Suprapubic skin (tissue), 4 donors: ENCODE data around the gene SLC4A7. TPM values are rescaled to one million over a fixed set of nuclear protein-coding genes. Genes with fewer than 3 reads are reported as not detected.
A peak's percentile ranks its signal among the peaks of the same experiment; 100 is the strongest.

Experiments
- DNase-seq, 2 donors: peaks; one replicate each; pipeline ENCODE4 v3.0.0-alpha.2; 2019; ENCODE audit warnings: low spot score in 2 of 2
- H3K27ac ChIP-seq: fragments of 200-600 bp; sonication (generic); one replicate; pipeline ENCODE4 v1.5.1; 2019
- H3K27me3 ChIP-seq: fragments of 200-600 bp; sonication (generic); one replicate; pipeline ENCODE4 v1.5.1; 2019
- H3K36me3 ChIP-seq: fragments of 200-600 bp; sonication (generic); one replicate; pipeline ENCODE4 v1.5.1; 2019
- H3K4me1 ChIP-seq: fragments of 200-600 bp; sonication (generic); one replicate; pipeline ENCODE4 v1.5.1; 2019
- H3K4me3 ChIP-seq: fragments of 200-600 bp; sonication (generic); one replicate; pipeline ENCODE4 v1.5.1; 2019; ENCODE audit warnings: mild to moderate bottlenecking
- H3K9me3 ChIP-seq: fragments of 200-600 bp; sonication (generic); one replicate; pipeline ENCODE4 v1.5.1; 2019
- EP300 ChIP-seq: sonication (generic); formaldehyde crosslinking; IDR thresholded peaks from one replicate; pipeline ENCODE4 v1.6.1; 2017; ENCODE audit warnings: antibody characterized with exemption
- POLR2A ChIP-seq, 2 donors: fragments of 450-650 bp; IDR thresholded peaks; one replicate each; pipeline ENCODE4 v1.6.1; 2017; ENCODE audit warnings: antibody characterized with exemption in 2 of 2, mild to moderate bottlenecking in 2 of 2, moderate library complexity in 2 of 2
- POLR2AphosphoS5 ChIP-seq, 3 donors: sonication (generic); formaldehyde crosslinking; IDR thresholded peaks; one replicate each; pipeline ENCODE4 v1.6.1; 2017; ENCODE audit warnings: antibody characterized with exemption in 3 of 3
- WGBS: methylation state at CpG from one replicate; pipeline ENCODE4 v1.1.5; 2018; 5-methylcytosine and 5-hydroxymethylcytosine counted together
- total RNA-seq, 4 donors: library from RNA; depleted of rRNA; stranded (reverse); fragments of >200 nt; gene quantifications; one replicate each; pipeline ENCODE4 v1.1.0, GENCODE V29; 2016
- TF ChIP-seq, protein P1 (sequence below), 2 donors: fragments of 200-600 bp in 1 of 2; fragments of 450-650 bp in 1 of 2; sonication (generic) in 1 of 2; IDR thresholded peaks; one replicate each; pipeline ENCODE4 v1.5.1; 2016 to 2019; ENCODE audit warnings: antibody characterized with exemption in 2 of 2, mild to moderate bottlenecking in 1 of 2, moderate library complexity in 1 of 2

SLC4A7 gene
- total RNA-seq, 4 donors from 2014 or later = 10.9 to 17.5 (median 16.1) TPM

DNA sequence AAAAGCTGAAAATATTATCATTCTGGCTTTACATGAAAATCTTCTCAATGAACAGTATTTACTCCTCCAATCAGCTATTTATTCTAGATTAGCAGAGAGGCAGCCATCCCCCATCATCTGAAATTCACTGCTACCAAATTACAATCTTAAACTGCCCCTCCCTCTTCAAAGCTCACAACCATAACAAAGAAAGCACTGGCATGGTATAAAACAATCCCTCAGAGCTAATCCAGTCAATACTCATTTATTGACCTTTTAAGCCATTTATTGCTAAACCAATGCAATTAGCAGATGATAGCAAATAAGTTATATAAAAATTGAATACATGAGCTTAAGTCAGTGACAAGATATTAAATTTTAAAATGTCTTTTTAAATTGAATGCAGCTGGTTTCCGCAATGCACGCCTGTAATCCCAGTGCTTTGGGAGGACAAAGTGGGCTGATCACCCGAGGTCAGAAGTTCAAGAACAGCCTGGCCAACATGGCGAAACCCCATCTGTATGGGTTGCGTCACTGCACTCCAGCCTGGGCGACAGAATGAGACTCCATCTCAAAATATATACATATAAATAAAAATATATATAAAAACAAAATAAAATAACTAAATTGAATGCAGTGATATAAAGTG, 12.1 kb downstream of the SLC4A7 start:
- peaks cover 12% of the 10 kb centered on the region for H3K4me1 ChIP-seq

DNA sequence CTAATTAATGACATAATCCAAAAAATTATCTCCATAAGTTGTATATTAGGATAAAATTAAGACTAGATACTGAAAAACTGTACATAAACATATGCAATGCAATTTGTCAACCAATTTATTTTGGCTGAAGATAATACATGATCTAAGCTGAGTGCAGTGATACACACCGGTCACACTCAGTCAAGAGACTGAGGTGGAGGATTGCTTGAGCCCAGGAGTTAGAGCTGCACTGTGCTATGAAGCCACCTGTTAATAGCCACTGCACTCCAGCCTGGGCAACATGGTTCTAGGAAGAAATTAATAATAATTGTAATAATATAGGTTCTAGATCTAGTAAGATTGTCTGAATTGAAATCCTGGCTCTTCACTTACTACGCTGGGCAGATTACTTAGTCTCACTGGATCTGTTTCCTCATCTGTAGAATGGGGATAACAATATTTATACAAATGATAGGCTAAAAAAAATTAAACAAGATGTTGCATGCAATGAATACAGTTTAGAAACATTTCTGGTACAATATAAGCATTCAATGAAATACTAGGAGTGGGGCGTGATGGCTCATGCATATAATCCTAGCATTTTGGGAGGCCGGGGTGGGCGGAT, 15.8 kb downstream of the SLC4A7 start:
- Histone ChIP-seq H3K4me3 (no peak overlapping the region), H3K4me1 (peaks cover 15% of the 10 kb centered on the region), H3K36me3 (no peaks in the 10 kb centered on the region), H3K27me3 (no peaks in the 10 kb centered on the region), H3K27ac (no peak overlapping the region), H3K9me3 (no peaks in the 10 kb centered on the region)
- TF ChIP-seq POLR2A (IDR thresholded peaks at IDR 0.05) = no peak
- TF ChIP-seq EP300 = no peak
- TF ChIP-seq, protein P1, sequence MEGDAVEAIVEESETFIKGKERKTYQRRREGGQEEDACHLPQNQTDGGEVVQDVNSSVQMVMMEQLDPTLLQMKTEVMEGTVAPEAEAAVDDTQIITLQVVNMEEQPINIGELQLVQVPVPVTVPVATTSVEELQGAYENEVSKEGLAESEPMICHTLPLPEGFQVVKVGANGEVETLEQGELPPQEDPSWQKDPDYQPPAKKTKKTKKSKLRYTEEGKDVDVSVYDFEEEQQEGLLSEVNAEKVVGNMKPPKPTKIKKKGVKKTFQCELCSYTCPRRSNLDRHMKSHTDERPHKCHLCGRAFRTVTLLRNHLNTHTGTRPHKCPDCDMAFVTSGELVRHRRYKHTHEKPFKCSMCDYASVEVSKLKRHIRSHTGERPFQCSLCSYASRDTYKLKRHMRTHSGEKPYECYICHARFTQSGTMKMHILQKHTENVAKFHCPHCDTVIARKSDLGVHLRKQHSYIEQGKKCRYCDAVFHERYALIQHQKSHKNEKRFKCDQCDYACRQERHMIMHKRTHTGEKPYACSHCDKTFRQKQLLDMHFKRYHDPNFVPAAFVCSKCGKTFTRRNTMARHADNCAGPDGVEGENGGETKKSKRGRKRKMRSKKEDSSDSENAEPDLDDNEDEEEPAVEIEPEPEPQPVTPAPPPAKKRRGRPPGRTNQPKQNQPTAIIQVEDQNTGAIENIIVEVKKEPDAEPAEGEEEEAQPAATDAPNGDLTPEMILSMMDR (IDR thresholded peaks at IDR 0.05) = no peak
- no peak for TF ChIP-seq POLR2AphosphoS5 (IDR thresholded peaks at IDR 0.05)
- 96% methylated on average over 5 of the region's 5 CpGs for WGBS
- DNase-seq = no peak

More for the DNA sequence above, 12.1 kb downstream of the SLC4A7 start:
- Histone ChIP-seq H3K9me3 (no peaks in the 10 kb centered on the region), H3K27ac (no peak overlapping the region), H3K36me3 (no peaks in the 10 kb centered on the region), H3K4me3 (no peak overlapping the region), H3K27me3 (no peaks in the 10 kb centered on the region)
- WGBS = 81% methylated on average over 6 of the region's 6 CpGs
- TF ChIP-seq POLR2A (IDR thresholded peaks at IDR 0.05) (no peak), EP300 (no peak), POLR2AphosphoS5 (IDR thresholded peaks at IDR 0.05) (no peak)
- TF ChIP-seq, protein P1 (IDR thresholded peaks at IDR 0.05) = no peak
- DNase-seq = no peak

DNA sequence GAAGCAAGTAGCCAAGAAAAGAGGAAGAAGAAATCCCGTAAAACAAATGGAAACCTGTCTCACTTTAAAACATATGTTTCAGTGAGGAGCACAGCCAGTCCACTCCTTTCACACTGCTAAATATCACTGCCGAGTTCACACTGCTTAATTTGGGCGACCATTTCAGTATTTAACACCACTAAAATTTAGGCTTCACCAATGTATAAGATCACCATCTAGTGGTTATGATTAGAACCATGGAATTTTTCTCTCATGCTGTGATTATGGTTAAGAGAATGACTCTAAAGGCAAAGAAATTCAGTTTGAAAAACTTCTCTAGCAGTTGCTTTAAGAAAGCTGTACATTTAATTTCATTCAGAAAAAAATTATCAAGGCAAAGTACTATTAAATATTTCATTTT, 16.6 kb downstream of the SLC4A7 start:
- Histone ChIP-seq H3K36me3 (no peaks in the 10 kb centered on the region), H3K4me1 (peaks cover 15% of the 10 kb centered on the region), H3K27me3 (no peaks in the 10 kb centered on the region), H3K27ac (no peak overlapping the region), H3K9me3 (no peaks in the 10 kb centered on the region), H3K4me3 (no peak overlapping the region)
- DNase-seq = no peak
- WGBS = 19% methylated on average over 3 of the region's 3 CpGs
- TF ChIP-seq, protein P1 (IDR thresholded peaks at IDR 0.05) = peak; percentile 17 to 26
- TF ChIP-seq POLR2AphosphoS5 (IDR thresholded peaks at IDR 0.05) = no peak

DNA sequence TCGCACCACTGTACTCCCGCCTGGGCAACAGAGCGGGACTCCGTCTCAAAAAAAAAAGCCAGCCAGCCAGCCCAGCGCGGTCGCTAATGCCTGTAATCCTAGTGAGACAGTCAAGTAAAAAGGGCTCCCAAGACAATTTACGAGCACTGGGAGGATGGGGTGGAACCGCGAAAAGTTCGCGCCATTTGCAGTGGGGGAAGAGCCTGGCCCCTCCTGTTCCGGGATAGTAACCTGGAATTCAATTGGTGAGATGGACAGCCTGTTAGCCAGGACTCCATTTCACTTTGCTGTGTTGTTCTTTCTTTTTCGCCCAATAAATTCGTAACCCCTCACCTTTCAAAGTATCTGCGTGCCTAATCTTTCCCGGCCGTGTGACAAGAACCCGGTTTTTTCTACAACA, 19.5 kb downstream of the SLC4A7 start:
- DNase-seq = no peak
- Histone ChIP-seq H3K9me3 (no peaks in the 10 kb centered on the region), H3K27ac (no peak overlapping the region), H3K4me3 (no peak overlapping the region), H3K36me3 (no peaks in the 10 kb centered on the region), H3K27me3 (no peaks in the 10 kb centered on the region), H3K4me1 (peaks cover 5% of the 10 kb centered on the region)
- TF ChIP-seq POLR2AphosphoS5 (IDR thresholded peaks at IDR 0.05) (no peak), POLR2A (IDR thresholded peaks at IDR 0.05) (no peak), EP300 (no peak)
- TF ChIP-seq, protein P1 (IDR thresholded peaks at IDR 0.05) = no peak
- 98% methylated on average over 19 of the region's 19 CpGs for WGBS

DNA sequence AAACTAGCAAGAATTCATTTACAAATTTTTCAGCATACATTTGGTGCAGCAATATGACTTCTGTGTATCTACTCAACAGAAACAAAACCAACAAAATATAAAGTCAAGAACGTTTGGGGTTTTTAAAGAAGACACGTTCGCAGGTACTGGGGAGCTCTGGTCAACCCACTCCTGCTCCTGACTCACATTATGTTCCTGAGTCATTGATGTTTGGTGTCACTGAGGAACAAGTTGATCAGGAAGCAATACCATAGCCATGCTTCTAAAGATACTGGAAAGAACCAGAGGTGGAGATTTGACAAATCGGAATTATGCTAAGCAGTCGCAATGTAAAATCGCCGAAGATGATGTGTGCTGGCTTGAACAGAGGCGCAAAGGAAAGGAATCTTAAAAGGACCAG, 22.0 kb downstream of the SLC4A7 start:
- TF ChIP-seq POLR2AphosphoS5 (IDR thresholded peaks at IDR 0.05) (no peak), POLR2A (IDR thresholded peaks at IDR 0.05) (no peak), EP300 (no peak)
- TF ChIP-seq, protein P1 (IDR thresholded peaks at IDR 0.05) = no peak
- DNase-seq = no peak
- Histone ChIP-seq H3K9me3 (no peaks in the 10 kb centered on the region), H3K36me3 (no peaks in the 10 kb centered on the region), H3K4me3 (no peak overlapping the region), H3K27me3 (no peaks in the 10 kb centered on the region), H3K27ac (no peak overlapping the region), H3K4me1 (peaks cover 7% of the 10 kb centered on the region)
- 96% methylated on average over 8 of the region's 8 CpGs for WGBS
